HG02763 (cell line): ENCODE results near the gene RBM34.
"Not testable (repeated sequence)": the region's sequence is repeated elsewhere in the genome, so short reads cannot be mapped to it uniquely, and the experiment has no call there.

ENCODE experiments used
- ATAC-seq: cut with Tn5 transposase; IDR thresholded peaks from one replicate; pipeline ENCODE4 v1.9.1; 2021; ENCODE audit warnings: mild to moderate bottlenecking, moderate library complexity; ENCODE audit not compliant: unreplicated experiment

RBM34 gene

DNA sequence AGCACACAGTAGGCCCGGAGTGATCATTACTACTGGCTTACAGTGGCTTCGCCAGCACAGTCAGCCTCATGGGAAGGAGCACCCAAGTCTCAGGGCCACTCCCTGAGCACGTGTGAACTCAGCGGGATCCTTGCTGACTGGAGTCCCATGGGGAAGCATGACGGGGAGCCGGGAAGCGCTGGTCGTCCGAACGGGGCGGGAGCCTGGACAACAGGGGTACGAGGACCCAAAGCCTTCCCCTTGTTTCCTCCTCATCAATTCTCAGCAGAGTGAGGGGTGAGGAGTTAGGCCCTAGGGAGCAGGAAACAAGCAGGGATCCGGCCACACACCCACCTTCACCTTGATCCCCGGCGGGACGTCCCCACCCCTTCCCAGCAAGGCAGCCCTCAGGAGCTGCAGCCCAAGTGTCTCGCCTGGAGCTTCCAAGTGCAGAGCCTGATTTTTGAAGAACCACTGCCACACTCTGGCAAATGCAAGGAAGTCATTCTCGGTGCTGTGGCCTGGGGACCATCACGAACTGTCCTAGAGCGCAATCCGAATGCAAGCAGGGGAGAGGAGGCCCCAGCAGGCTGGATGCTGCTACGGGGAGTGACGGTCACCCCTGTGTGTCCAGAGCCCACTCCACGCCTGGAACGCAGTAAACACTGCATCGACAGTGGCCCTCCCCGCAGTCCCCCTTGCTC, 67.9 kb downstream of the RBM34 start:
- ATAC-seq: no peak

DNA sequence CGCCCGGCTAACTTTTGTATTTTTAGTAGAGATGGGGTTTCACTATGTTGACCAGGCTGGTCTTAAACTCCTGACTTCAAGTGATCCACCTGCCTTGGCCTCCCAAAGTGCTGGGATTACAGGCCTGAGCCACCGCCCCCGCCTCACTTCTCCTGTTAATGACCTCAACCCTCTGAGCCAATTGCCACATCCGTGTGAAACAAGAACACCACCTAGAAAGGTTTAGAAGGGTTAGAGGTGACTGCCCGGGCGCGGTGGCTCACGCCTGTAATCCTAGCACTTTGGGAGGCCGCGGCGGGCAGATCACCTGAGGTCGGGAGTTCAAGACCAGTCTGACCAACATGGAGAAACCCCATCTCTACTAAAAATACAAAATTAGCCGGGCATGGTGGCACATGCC, 68.6 kb downstream of the RBM34 start:
- not testable (repeated sequence) for ATAC-seq

DNA sequence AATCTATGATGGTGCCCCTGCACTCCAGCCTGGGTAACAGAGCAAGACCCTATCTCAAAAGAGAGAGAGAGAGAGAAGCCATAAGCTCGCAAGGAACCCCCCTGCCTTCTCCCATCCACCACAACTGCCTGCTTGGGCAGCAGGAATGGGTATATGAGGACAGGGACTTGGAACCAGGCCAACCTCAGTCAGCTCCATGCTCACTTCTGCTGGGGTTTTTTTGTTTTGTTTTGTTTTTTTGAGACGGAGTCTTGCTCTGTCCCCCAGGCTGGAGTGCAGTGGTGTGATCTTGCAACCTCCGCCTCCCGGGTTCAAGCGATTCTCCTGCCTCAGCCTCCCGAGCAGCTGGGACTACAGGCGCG, 69.0 kb downstream of the RBM34 start:
- not testable (repeated sequence) for ATAC-seq

DNA sequence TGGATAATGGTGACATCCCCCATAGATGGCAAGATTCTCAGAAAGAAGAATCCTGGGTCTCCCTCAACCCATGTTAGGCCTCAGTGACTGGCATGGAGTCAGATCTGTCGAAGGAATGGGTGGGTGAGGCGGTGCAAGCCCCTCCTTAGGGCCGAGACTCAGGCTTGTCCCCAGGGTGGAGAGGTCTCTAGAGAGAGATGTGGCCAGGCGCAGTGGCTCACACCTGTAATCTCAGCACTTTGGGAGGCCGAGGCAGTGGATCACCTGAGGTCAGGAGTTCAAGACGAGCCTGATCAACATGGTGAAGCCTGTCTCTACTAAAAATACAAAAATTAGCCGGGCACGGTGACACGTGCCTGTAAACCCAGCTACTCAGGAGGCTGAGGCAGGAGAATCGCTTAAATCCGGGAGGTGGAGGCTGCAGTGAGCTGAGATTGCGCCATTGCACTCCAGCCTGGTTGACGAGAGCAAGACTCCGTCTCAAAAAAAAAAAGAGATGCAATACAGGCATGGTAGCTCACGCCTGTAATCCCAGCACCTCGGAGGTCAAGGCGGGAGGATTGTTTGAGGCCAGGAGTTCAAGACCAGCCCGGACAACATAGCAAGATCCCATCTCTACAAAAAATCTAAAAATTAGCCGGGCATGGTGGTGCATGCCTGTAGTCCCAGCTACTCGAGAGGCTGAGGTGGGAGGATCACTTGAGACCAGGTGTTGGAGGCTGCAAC, 69.6 kb downstream of the RBM34 start:
- not testable (repeated sequence) for ATAC-seq

DNA sequence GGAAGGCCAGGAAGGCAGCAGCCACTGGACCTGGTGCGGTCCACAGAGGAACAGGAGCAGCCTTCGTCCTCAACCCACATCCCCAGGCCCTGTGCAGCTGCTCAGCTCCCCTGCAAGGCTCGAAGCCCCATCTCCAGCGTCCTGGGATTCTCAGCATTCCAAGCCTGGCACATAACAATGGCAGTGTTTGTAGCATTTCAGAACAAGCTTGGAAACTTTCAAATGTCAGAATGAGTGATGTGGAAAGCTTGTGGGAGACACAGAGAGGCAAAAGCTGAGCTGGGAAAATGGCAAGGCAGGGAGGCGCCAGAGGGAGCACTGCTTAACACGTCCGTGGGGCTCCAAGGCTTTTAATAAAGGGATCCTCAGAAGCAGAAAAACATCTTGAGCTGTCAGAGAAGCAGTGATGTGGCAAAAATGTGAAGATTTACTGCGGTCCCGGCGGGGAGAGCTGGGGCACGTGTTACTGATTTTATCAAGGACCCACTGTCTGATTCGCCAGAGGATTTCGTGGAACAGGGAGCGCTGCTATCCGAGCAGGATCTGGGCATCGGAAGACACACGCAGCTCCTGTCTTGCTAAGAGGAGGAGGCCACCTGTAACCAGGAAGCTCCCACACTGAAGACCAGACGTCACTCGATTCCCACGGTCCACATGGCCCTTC, 70.5 kb downstream of the RBM34 start:
- no peak for ATAC-seq

DNA sequence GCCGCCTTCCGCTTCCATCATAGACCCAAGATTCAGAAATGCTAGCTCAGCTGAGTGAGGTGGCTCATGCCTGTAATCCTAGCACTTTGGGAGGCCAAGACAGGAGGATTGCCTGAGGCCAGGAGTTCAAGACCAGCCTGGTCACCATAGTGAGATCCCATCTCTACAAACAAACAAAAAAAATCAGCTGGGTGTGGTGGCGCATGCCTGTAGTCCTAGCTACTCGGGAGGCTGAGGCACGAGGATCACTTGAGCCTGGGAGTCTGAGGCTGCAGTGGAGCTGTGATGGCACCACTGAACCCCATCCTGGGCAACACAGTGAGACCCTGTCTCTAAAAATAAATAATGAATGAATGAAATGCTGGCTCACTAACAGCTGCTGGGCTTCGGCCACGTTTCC, 72.1 kb downstream of the RBM34 start:
- ATAC-seq: no peak

DNA sequence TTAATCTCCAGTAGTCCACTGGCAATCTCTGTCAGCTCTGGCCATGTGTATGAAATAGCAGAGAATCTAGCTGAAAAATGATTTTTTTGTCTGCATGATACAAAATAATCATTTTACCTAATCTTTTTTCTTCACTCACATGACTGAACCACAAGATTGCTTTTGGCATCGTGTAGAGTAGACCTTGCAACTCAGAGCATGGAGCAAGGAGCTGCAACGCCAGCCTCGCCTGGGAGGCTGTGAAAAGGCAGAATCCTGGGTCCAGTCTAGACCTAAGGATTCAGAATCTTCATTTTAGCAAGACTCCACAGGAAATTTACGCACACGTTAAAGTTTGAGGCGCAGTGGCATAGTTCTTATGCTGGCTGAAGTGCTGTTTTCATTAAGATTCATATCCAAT, 72.6 kb downstream of the RBM34 start:
- ATAC-seq: no peak

DNA sequence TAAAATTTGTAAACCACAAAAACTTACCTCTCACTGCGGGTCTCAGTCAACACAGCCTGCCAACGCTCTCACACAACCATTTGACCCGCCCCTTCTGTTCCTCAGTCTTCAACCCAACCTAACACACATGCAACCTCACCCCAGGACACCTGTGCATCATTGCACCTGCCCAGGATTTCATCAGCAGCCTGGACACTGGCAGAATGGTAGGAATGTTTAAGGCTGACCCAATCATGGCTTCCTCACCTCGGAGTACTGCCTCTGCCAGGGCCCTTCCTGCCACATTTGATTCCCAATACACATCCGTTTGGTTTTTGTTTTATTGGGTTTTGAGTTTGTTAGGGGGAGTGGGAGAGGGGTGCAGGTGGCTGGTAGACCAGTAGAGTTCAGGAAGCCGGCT, 73.1 kb downstream of the RBM34 start:
- ATAC-seq: no peak

DNA sequence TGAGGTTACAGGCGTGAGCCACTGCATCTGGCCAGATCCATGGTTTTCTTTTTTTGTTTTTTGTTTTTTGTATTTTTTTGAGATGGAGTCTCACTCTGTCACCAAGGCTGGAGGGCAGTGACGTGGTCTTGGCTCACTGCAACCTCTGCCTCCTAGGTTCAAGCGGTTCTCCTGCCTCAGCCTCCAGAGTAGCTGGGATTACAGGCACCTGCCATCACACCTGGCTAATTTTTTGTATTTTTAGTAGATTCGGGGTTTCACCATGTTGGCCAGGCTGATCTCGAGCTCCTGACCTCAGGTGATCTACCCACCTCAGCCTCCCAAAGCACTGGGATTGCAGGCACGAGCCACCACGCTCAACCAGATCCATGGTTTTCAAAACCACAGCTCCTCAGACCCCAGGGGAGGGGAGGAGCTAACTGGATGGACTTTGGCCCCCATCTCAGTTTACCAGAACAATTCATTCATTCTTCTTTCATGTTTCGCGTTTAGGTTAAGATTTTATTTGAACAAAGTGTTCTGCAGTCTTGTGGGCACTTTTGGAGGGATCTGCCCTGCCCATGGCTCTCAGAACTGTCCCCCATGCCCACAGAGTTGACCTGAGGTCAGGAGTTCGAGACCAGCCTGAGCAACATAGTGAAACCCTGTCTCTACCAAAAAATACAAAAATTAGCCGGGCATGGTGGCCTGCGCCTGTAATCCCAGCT, 75.5 kb downstream of the RBM34 start:
- ATAC-seq: not testable (repeated sequence)
